Gastrocnemius medialis (tissue), 4 donors: Measurements from ENCODE around the gene OSGEPL1. TPM values are rescaled to one million over a fixed set of nuclear protein-coding genes. Genes with fewer than 3 reads are reported as not detected.

ENCODE experiments used
- ATAC-seq, 2 donors: fragments of 150-250 bp; one replicate each; pipeline ENCODE4 v1.9.1; 2016
- DNase-seq, 2 donors: peaks; one replicate each; pipeline ENCODE4 v3.0.0-alpha.2; 2019
- H3K27ac ChIP-seq, 4 donors: fragments of 200-600 bp; sonication (generic); 1 replicate in 1 of 4; 2 replicates in 3 of 4; pipeline ENCODE4 v1.5.1; 2016 to 2018; ENCODE audit warnings: mild to moderate bottlenecking in 2 of 4, moderate library complexity in 1 of 4
- H3K27me3 ChIP-seq, 3 donors: fragments of 200-600 bp; sonication (generic) in 2 of 3; 1 replicate in 1 of 3; 2 replicates in 2 of 3; pipeline versions ENCODE4 v1.5.1 to v1.6.0; 2016 to 2019; ENCODE audit warnings: mild to moderate bottlenecking in 1 of 3, moderate library complexity in 1 of 3
- H3K36me3 ChIP-seq, 2 donors: fragments of 200-600 bp; sonication (generic) in 1 of 2; one replicate each; pipeline ENCODE4 v1.5.1; 2017 to 2018
- H3K4me1 ChIP-seq, 2 donors: fragments of 200-600 bp; sonication (generic) in 1 of 2; one replicate each; pipeline ENCODE4 v1.5.1; 2016 to 2017; ENCODE audit warnings: mild to moderate bottlenecking in 2 of 2
- H3K4me3 ChIP-seq, 4 donors: fragments of 200-600 bp; sonication (generic) in 3 of 4; 1 replicate in 1 of 4; 2 replicates in 3 of 4; pipeline ENCODE4 v1.5.1; 2016 to 2019; ENCODE audit warnings: mild to moderate bottlenecking in 2 of 4
- H3K9me3 ChIP-seq, 3 donors: fragments of 200-600 bp; sonication (generic) in 2 of 3; 1 replicate in 1 of 3; 2 replicates in 2 of 3; pipeline ENCODE4 v1.5.1; 2016 to 2019
- CTCF ChIP-seq, 5 experiments: fragments of 450-650 bp in 3 of 5; fragments of 200-600 bp in 2 of 5; sonication (generic) in 2 of 5; IDR thresholded peaks in 4 of 5; conservative IDR thresholded peaks in 1 of 5; 1 replicate in 4 of 5; 2 replicates in 1 of 5; pipeline ENCODE4 v1.5.1; 2016 to 2019; ENCODE audit warnings: antibody characterized with exemption in 5 of 5, mild to moderate bottlenecking in 3 of 5, moderate library complexity in 3 of 5
- POLR2A ChIP-seq, 2 donors: fragments of 450-650 bp; IDR thresholded peaks; one replicate each; pipeline ENCODE4 v1.6.1; 2017; ENCODE audit warnings: antibody characterized with exemption in 2 of 2, mild to moderate bottlenecking in 2 of 2, moderate library complexity in 2 of 2
- in situ Hi-C, 4 donors: fragments of 200-750 bp; cut with MboI; loops; one replicate each; pipeline versions ENCODE4 v1.15.0 to v1.8.0; 2017; ENCODE audit warnings: low sequenced_read_pairs in 4 of 4
- intact Hi-C: fragments of 100-400 bp; cut with DNase I; formaldehyde crosslinking; loops from one replicate; pipeline ENCODE4 v1.15.1; 2023; ENCODE audit warnings: low total_unique reads
- total RNA-seq, 4 donors: library from RNA; depleted of rRNA; stranded (reverse); fragments of >200 nt; gene quantifications; one replicate each; pipeline versions ENCODE4 v1.1.0 to v1.2.3, GENCODE V29; 2016

The OSGEPL1 gene
- total RNA-seq, 4 donors from 2014 or later, result 2.1 to 15.6 (median 6.5) TPM

DNA sequence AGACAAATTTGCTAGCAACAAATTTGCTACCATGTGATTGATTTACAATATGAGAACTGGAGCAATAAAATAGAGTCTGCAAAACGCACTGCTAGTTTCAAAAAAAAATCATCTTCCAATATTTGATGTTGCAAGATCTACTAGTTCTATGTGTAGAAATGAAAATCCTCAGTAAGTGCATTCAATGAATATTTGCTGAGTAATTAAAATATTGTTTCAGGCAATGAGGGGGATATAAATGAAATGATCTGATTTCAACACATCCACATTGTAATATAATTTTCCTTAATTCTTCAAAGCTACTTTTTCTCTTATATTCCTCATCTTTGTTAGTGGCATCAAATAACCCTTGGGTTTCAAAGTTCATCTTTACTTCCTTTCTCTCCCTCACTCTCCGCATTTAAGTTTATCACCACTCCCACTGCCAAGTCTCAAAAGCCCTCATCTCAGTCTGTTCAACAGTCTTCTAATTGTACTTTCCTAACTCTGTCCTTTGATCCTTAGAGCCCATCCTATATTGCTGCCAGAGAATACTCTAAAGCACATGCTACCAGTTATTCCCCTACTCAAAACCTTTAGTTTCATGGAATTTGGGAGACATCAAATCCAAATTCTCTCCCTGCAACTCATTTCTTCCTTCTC is 6.2 kb downstream of the OSGEPL1 start:
- TF ChIP-seq POLR2A (IDR thresholded peaks at IDR 0.05) (no peak), CTCF (IDR thresholded peaks at IDR 0.05 in 4 of 5, conservative IDR thresholded peaks at IDR 0.05 in 1 of 5) (no peak)
- intact Hi-C loops, result no loop called here
- peaks cover 8% of the 10 kb centered on the region in 2 donors for H3K4me1 ChIP-seq
- in situ Hi-C loops, result no loop called here
- H3K36me3 ChIP-seq, result peaks cover 2 to 35% of the 10 kb centered on the region in 2 donors
- ATAC-seq (no peak), DNase-seq (no peak)
- H3K9me3 ChIP-seq, result no peaks in the 10 kb centered on the region
- no peak overlapping the region for H3K27ac ChIP-seq
- no peaks in the 10 kb centered on the region for H3K27me3 ChIP-seq
- no peak overlapping the region for H3K4me3 ChIP-seq

DNA sequence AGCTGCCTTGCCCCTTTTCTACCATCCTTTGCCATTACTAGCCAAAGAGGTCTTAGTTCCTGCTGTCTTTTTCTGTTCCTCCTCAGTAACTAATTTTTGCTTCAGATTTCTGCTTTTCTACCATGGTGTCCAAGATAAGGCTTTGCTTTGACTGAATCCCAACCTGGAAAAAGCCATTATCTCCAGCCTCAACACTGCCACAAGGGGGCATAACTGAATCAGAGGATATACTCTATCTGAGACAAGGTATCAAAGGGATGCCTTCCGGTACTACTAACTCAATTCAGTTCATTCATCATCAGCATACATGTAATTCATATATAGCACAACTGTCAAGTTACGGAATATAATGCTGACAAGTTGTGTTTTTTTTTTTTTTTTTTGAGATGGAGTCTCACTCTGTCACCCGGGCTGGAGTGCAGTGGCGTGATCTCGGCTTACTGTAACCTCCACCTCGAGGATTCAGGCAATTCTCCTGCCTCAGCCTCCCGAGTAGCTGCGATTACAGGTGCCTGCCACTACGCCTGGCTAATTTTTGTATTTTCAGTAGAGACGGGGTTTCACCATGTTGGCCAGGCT is 11.4 kb downstream of the OSGEPL1 start:
- DNase-seq (no peak), ATAC-seq (no peak)
- H3K27ac ChIP-seq, result no peak overlapping the region
- H3K4me1 ChIP-seq, result no peaks in the 10 kb centered on the region
- in situ Hi-C loops (no loop called here), intact Hi-C loops (loop anchor here (5.0 kb wide), 1 partner anchor 316 kb away; no protein-coding TSS in a partner anchor)
- no peaks in the 10 kb centered on the region for H3K9me3 ChIP-seq
- H3K36me3 ChIP-seq, result peaks cover 2 to 53% of the 10 kb centered on the region in 2 donors
- peak; percentile 21 to 56 (median 34) for TF ChIP-seq CTCF (IDR thresholded peaks at IDR 0.05 in 4 of 5, conservative IDR thresholded peaks at IDR 0.05 in 1 of 5)
- TF ChIP-seq POLR2A (IDR thresholded peaks at IDR 0.05), result no peak
- H3K4me3 ChIP-seq, result no peak overlapping the region
- H3K27me3 ChIP-seq, result no peaks in the 10 kb centered on the region

DNA sequence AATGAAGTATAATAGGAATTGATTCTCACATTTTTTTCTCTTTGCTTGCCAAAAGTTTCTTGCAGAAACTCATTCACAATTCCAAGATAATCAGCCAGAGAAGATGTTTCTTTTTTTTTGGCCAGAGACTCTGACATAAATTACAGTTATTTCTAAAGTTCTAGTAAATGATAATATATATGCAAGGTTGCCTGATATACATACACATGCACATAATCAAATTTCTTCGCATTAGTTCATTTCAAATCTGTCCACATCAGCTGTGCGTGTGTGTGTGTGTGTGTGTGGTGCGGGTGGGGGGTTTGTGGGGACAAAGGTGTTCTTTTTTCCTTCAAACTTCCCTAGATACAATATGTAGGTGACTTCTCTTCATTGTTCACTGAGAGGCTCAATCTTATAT is 33.2 kb downstream of the OSGEPL1 start:
- in situ Hi-C loops (no loop called here), intact Hi-C loops (no loop called here)
- H3K9me3 ChIP-seq, result no peaks in the 10 kb centered on the region
- no peaks in the 10 kb centered on the region for H3K36me3 ChIP-seq
- H3K27ac ChIP-seq, result no peak overlapping the region
- TF ChIP-seq CTCF (IDR thresholded peaks at IDR 0.05 in 4 of 5, conservative IDR thresholded peaks at IDR 0.05 in 1 of 5) (no peak), POLR2A (IDR thresholded peaks at IDR 0.05) (no peak)
- ATAC-seq (no peak), DNase-seq (no peak)
- H3K27me3 ChIP-seq, result no peaks in the 10 kb centered on the region
- H3K4me1 ChIP-seq, result no peaks in the 10 kb centered on the region
- no peak overlapping the region for H3K4me3 ChIP-seq

DNA sequence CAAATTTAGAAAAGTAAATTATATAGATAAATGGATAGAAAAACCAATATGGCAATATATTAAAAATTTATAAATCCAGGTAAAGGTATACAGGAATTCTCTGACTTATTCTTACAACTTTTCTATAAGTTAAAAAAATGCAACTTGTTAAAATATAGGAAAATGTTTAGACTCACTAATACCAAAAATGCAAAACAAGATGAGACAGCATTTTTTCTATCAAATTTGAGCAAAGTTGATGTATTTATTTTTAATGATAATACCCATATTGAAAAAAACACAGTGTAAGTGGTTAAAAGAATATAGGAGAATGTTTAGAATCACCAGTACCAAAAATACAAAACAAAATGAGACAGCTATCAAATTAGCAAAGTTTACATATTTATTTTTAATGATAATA is 35.7 kb downstream of the OSGEPL1 start:
- TF ChIP-seq POLR2A (IDR thresholded peaks at IDR 0.05) (no peak), CTCF (IDR thresholded peaks at IDR 0.05 in 4 of 5, conservative IDR thresholded peaks at IDR 0.05 in 1 of 5) (no peak)
- Histone ChIP-seq H3K27ac (no peak overlapping the region), H3K4me3 (no peak overlapping the region), H3K9me3 (no peaks in the 10 kb centered on the region), H3K36me3 (no peaks in the 10 kb centered on the region), H3K27me3 (no peaks in the 10 kb centered on the region), H3K4me1 (no peaks in the 10 kb centered on the region)
- ATAC-seq (no peak), DNase-seq (no peak)
- intact Hi-C loops (no loop called here), in situ Hi-C loops (no loop called here)
